HCT116 (cell line): ENCODE results near the gene ALDH16A1. TPM values are rescaled to one million over a fixed set of nuclear protein-coding genes. Genes with fewer than 3 reads are reported as not detected.

ENCODE experiments used
- ATAC-seq: fragments of 200-7000 bp; cut with Tn5 transposase; 2 replicates; pipeline ENCODE4 v1.9.1; 2020; ENCODE audit warnings: mild to moderate bottlenecking, moderate library complexity
- BruUV-seq: library from RNA; stranded (reverse); fragments of 400-500 nt; replicated peaks from 2 replicates; lab custom pipeline; 2021; lab: Mats Ljungman, UMichigan
- CTCF ChIA-PET: fragments of 300-600 bp; sonication (Branson Sonifier 250); formaldehyde crosslinking; loops from one replicate; lab custom pipeline; 2021; ENCODE audit warnings: antibody characterized with exemption; lab: Charles Lee
- POLR2A ChIA-PET: fragments of 300-600, 350-600 bp; sonication (Branson Sonifier 250); formaldehyde crosslinking; loops from one replicate; lab custom pipeline; 2021; ENCODE audit warnings: antibody characterized with exemption; lab: Charles Lee
- RAD21 ChIA-PET, 2 experiments: fragments of 300-600 bp; sonication (Branson Sonifier 250); formaldehyde crosslinking; loops; one replicate each; lab custom pipeline; 2023; ENCODE audit warnings: low total read pairs in 2 of 2; ENCODE audit not compliant: uncharacterized antibody in 2 of 2, unreplicated experiment in 2 of 2, low non-redundant PET in 1 of 2; lab: Charles Lee
- DNase-seq: peaks from one replicate; pipeline ENCODE4 v3.0.0-alpha.2; 2010; ENCODE audit warnings: low read depth, low spot score
- H2AFZ ChIP-seq: fragments of 200-600 bp; shearing (Covaris generic), sonication (generic); 2 replicates; pipeline ENCODE4 v1.6.1; 2017; ENCODE audit warnings: low read depth, mixed run types, mixed read lengths, antibody characterized with exemption, low read length; ENCODE audit not compliant: poor library complexity, severe bottlenecking
- H3K27ac ChIP-seq: 2 replicates; pipeline ENCODE4 v1.5.1; 2012; ENCODE audit warnings: low read depth, low read length
- H3K27me3 ChIP-seq: fragments of 200-600 bp; sonication (generic); 2 replicates; pipeline ENCODE4 v1.6.1; 2016; ENCODE audit warnings: mixed run types, low read length, mixed read lengths; ENCODE audit not compliant: insufficient read depth
- H3K36me3 ChIP-seq, 2 experiments: fragments of 200-500 bp in 1 of 2; fragments of 200-600 bp in 1 of 2; sonication (Bioruptor generic) in 1 of 2; sonication (generic) in 1 of 2; 2 replicates each; pipeline versions ENCODE4 v1.5.1 to v1.6.1; 2014 to 2016; ENCODE audit warnings: low read length in 2 of 2, inconsistent platforms in 1 of 2, mixed read lengths in 1 of 2, mixed run types in 1 of 2; ENCODE audit not compliant: insufficient read depth in 2 of 2, control insufficient read depth in 1 of 2
- H3K4me1 ChIP-seq, 2 experiments: fragments of 200-600 bp in 1 of 2; sonication (generic) in 1 of 2; 2 replicates each; pipeline versions ENCODE4 v1.5.1 to v1.6.1; 2012 to 2017; ENCODE audit warnings: low read length in 2 of 2, inconsistent platforms in 1 of 2, mild to moderate bottlenecking in 1 of 2, mixed read lengths in 1 of 2, mixed run types in 1 of 2, moderate library complexity in 1 of 2; ENCODE audit not compliant: insufficient read depth in 2 of 2, control insufficient read depth in 1 of 2
- H3K4me2 ChIP-seq: fragments of 200-600 bp; sonication (generic); 2 replicates; pipeline ENCODE4 v1.6.1; 2017; ENCODE audit warnings: mixed run types, low read length, mixed read lengths
- H3K4me3 ChIP-seq, 2 experiments: fragments of 200-600 bp in 1 of 2; sonication (generic) in 1 of 2; replicated peaks in 1 of 2; 2 replicates each; pipeline ENCODE4 v1.5.1; 2011 to 2016; ENCODE audit warnings: low read length in 2 of 2, control low read depth in 1 of 2, low read depth in 1 of 2, mild to moderate bottlenecking in 1 of 2, mixed read lengths in 1 of 2, mixed run types in 1 of 2
- H3K79me2 ChIP-seq: fragments of 200-600 bp; sonication (generic); 2 replicates; pipeline ENCODE4 v1.6.1; 2017; ENCODE audit warnings: mild to moderate bottlenecking, mixed run types, low read length, moderate library complexity, mixed read lengths; ENCODE audit not compliant: insufficient read depth
- H3K9ac ChIP-seq: fragments of 200-600 bp; sonication (generic); 2 replicates; pipeline ENCODE4 v1.6.1; 2016; ENCODE audit warnings: low read length, mixed read lengths
- H3K9me2 ChIP-seq: fragments of 200-600 bp; sonication (generic), shearing (Covaris generic); 2 replicates; pipeline ENCODE4 v1.6.1; 2017; ENCODE audit warnings: mixed run types, mild to moderate bottlenecking, moderate library complexity; ENCODE audit not compliant: insufficient read depth
- H3K9me3 ChIP-seq, 2 experiments: fragments of 200-500 bp in 1 of 2; fragments of 200-600 bp in 1 of 2; sonication (Bioruptor generic) in 1 of 2; sonication (generic) in 1 of 2; 2 replicates each; pipeline ENCODE4 v1.6.1; 2014 to 2017; ENCODE audit warnings: low read length in 2 of 2, mixed read lengths in 2 of 2, inconsistent platforms in 1 of 2, low read depth in 1 of 2, mild to moderate bottlenecking in 1 of 2, mixed run types in 1 of 2, moderate library complexity in 1 of 2; ENCODE audit not compliant: control insufficient read depth in 1 of 2, insufficient read depth in 1 of 2
- H4K20me1 ChIP-seq: fragments of 200-600 bp; sonication (generic), shearing (Covaris generic); 2 replicates; pipeline ENCODE4 v1.6.1; 2017; ENCODE audit warnings: mixed run types, mild to moderate bottlenecking, moderate library complexity; ENCODE audit not compliant: insufficient read depth
- CBX3 ChIP-seq: IDR thresholded peaks from 2 replicates; pipeline ENCODE4 v1.6.1; 2012; ENCODE audit warnings: low read depth
- CTCF ChIP-seq, 3 experiments: fragments of 200-600 bp in 1 of 3; sonication (generic) in 1 of 3; IDR thresholded peaks in 2 of 3; conservative IDR thresholded peaks in 1 of 3; 2 replicates each; pipeline ENCODE4 v1.5.1; 2012 to 2017; ENCODE audit warnings: low read depth in 2 of 3, low read length in 2 of 3, antibody characterized with exemption in 1 of 3, borderline replicate concordance in 1 of 3, control low read depth in 1 of 3, mild to moderate bottlenecking in 1 of 3, mixed read lengths in 1 of 3, mixed run types in 1 of 3, moderate library complexity in 1 of 3; ENCODE audit not compliant: insufficient read depth in 1 of 3
- ELF1 ChIP-seq: IDR thresholded peaks from 2 replicates; pipeline ENCODE4 v1.6.1; 2012; ENCODE audit warnings: low read depth, borderline replicate concordance
- EZH2 ChIP-seq: fragments of 200-600 bp; sonication (generic); IDR thresholded peaks from 2 replicates; pipeline ENCODE4 v1.6.1; 2017; ENCODE audit warnings: antibody characterized with exemption, mixed run types
- EZH2phosphoT487 ChIP-seq: fragments of 200-600 bp; IDR thresholded peaks from 2 replicates; pipeline ENCODE4 v1.6.1; 2018; ENCODE audit warnings: antibody characterized with exemption, borderline replicate concordance
- FOSL1 ChIP-seq: IDR thresholded peaks from 2 replicates; pipeline ENCODE4 v1.6.1; 2012; ENCODE audit warnings: low read depth
- POLR2A ChIP-seq: IDR thresholded peaks from 2 replicates; pipeline ENCODE4 v1.7.0; 2011; ENCODE audit warnings: borderline replicate concordance; ENCODE audit not compliant: insufficient read depth, insufficient read length; ENCODE audit errors: extremely low read depth
- POLR2AphosphoS5 ChIP-seq: IDR thresholded peaks from 2 replicates; pipeline ENCODE4 v1.6.1; 2011; ENCODE audit warnings: mild to moderate bottlenecking, low read depth, low read length, moderate library complexity
- REST ChIP-seq: IDR thresholded peaks from 2 replicates; pipeline ENCODE4 v1.6.1; 2012; ENCODE audit warnings: low read depth
- SIN3A ChIP-seq: IDR thresholded peaks from 2 replicates; pipeline ENCODE4 v1.6.1; 2012; ENCODE audit warnings: low read depth
- SP1 ChIP-seq: IDR thresholded peaks from 2 replicates; pipeline ENCODE4 v1.6.1; 2012; ENCODE audit warnings: low read depth
- SRF ChIP-seq: IDR thresholded peaks from 2 replicates; pipeline ENCODE4 v1.6.1; 2012; ENCODE audit warnings: low read depth
- TCF7L2 ChIP-seq: IDR thresholded peaks from 2 replicates; pipeline ENCODE4 v1.7.0; 2011; ENCODE audit warnings: borderline replicate concordance, inconsistent platforms; ENCODE audit not compliant: insufficient read depth, insufficient read length; ENCODE audit errors: extremely low read depth
- YY1 ChIP-seq: IDR thresholded peaks from 2 replicates; pipeline ENCODE4 v1.6.1; 2011; ENCODE audit warnings: low read length, low read depth, moderate library complexity, mild to moderate bottlenecking; ENCODE audit not compliant: insufficient replicate concordance; ENCODE audit errors: extremely low read depth
- ZFX ChIP-seq: fragments of 450-650 bp; IDR thresholded peaks from 2 replicates; pipeline ENCODE4 v1.6.1; 2017
- ZNF274 ChIP-seq: fragments of 200-500 bp; sonication (Bioruptor generic); IDR thresholded peaks from 2 replicates; pipeline ENCODE4 v1.6.1; 2014; ENCODE audit warnings: mild to moderate bottlenecking, low read depth, low read length, inconsistent platforms
- intact Hi-C: fragments of 100-400 bp; cut with micrococcal nuclease; formaldehyde crosslinking; loops from 2 replicates; pipeline ENCODE4 v1.10.0; 2022
- total RNA-seq: library from RNA; stranded (reverse); gene quantifications from one replicate; pipeline ENCODE4 v1.2.1, GENCODE V29; 2021; ENCODE audit not compliant: unreplicated experiment
- TF ChIP-seq, protein P1 (sequence below): IDR thresholded peaks from 2 replicates; pipeline ENCODE4 v1.6.1; 2012
- TF ChIP-seq, protein P2 (sequence below): IDR thresholded peaks from 2 replicates; pipeline ENCODE4 v1.6.1; 2012

ALDH16A1 gene
- total RNA-seq, 1 experiment from 2014 or later = 22.8 TPM

- peak within 1 kb of the TSS; percentile 86 for H3K9ac ChIP-seq
- intact Hi-C loops = no loop called here
- no peaks in the 10 kb centered on the region for H3K9me2 ChIP-seq
- H3K27me3 ChIP-seq = peaks cover 21% of the 10 kb centered on the region
- peak within 1 kb of the TSS; percentile 98 for H3K4me2 ChIP-seq
- H4K20me1 ChIP-seq = no peaks in the 10 kb centered on the region
- H2AFZ ChIP-seq = peak within 1 kb of the TSS; percentile 68
- no peaks in the 10 kb centered on the region for H3K9me3 ChIP-seq
- BruUV-seq = no TSS peak
- peak within 1 kb of the TSS; percentile 63 to 80; a peak in 3 of 4 replicates for H3K4me3 ChIP-seq
- CTCF ChIA-PET = interaction anchor here (0.6 to 1.1 kb wide), 2 partner anchors 50 to 80 kb away, joined by 3 read pairs; partner anchors contain the start of gene TEAD2
- ATAC-seq = no peak
- H3K36me3 ChIP-seq = no peaks in the 10 kb centered on the region
- peaks cover 7 to 31% of the 10 kb centered on the region in 2 experiments; a peak in 3 of 4 replicates for H3K4me1 ChIP-seq
- no peaks in the 10 kb centered on the region for H3K79me2 ChIP-seq
- H3K27ac ChIP-seq = peak within 1 kb of the TSS; percentile 92; the same call in 1 of the 2 replicates
- POLR2A ChIA-PET = interaction anchor here (1.2 kb wide), 1 partner anchor 38 kb away, joined by 3 read pairs; no protein-coding TSS in a partner anchor
- DNase-seq = no peak
- RAD21 ChIA-PET = no interaction called here
- no peak for TF ChIP-seq ZFX
- TF ChIP-seq REST = no peak
- TF ChIP-seq TCF7L2 = no peak
- no peak for TF ChIP-seq SP1
- no peak for TF ChIP-seq POLR2A
- no peak for TF ChIP-seq SRF
- TF ChIP-seq CTCF (IDR thresholded peaks at IDR 0.05 in 2 of 3, conservative IDR thresholded peaks at IDR 0.05 in 1 of 3; ENCODE audit: borderline replicate concordance in 1 of 3, insufficient read depth in 1 of 3, low read depth in 2 of 3, low read length in 2 of 3) = no peak
- TF ChIP-seq, protein P1, sequence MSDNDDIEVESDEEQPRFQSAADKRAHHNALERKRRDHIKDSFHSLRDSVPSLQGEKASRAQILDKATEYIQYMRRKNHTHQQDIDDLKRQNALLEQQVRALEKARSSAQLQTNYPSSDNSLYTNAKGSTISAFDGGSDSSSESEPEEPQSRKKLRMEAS = no peak
- no peak for TF ChIP-seq ELF1
- TF ChIP-seq EZH2 = no peak
- TF ChIP-seq EZH2phosphoT487 = no peak
- TF ChIP-seq, protein P2, sequence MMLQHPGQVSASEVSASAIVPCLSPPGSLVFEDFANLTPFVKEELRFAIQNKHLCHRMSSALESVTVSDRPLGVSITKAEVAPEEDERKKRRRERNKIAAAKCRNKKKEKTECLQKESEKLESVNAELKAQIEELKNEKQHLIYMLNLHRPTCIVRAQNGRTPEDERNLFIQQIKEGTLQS = no peak
- no peak for TF ChIP-seq CBX3
- TF ChIP-seq POLR2AphosphoS5 = no peak
- TF ChIP-seq FOSL1 = no peak
- no peak for TF ChIP-seq ZNF274
- no peak for TF ChIP-seq YY1
- no peak for TF ChIP-seq SIN3A
These were observed 11.6 kb upstream of the ALDH16A1 start, which contains the start of gene SLC17A7 for GRCh38 chr19:49441210-49441959. Gene SLC17A7, minus strand, starts transcription at chr19:49441527. Its CDS starts 148 bp downstream, at chr19:49441379.
